GM10266 (cell line): ENCODE data around the gene TM9SF2.

ENCODE experiments used
- DNase-seq: peaks from one replicate; pipeline ENCODE4 v3.0.0; 2012; ENCODE audit errors: extremely low spot score
- CTCF ChIP-seq: IDR thresholded peaks from 2 replicates; pipeline ENCODE4 v1.5.1; 2012; ENCODE audit warnings: mild to moderate bottlenecking, low read depth; ENCODE audit not compliant: control insufficient read depth, insufficient read depth; ENCODE audit errors: missing control alignments

Gene TM9SF2

GRCh38 chr13:99596180-99596579, 94.9 kb downstream of the TM9SF2 start:
- no peak for DNase-seq
- no peak for TF ChIP-seq CTCF

- peak; percentile 11 for TF ChIP-seq CTCF
- no peak for DNase-seq
Observed at GRCh38 chr13:99600318-99600717, 99.0 kb downstream of the TM9SF2 start.

DNA sequence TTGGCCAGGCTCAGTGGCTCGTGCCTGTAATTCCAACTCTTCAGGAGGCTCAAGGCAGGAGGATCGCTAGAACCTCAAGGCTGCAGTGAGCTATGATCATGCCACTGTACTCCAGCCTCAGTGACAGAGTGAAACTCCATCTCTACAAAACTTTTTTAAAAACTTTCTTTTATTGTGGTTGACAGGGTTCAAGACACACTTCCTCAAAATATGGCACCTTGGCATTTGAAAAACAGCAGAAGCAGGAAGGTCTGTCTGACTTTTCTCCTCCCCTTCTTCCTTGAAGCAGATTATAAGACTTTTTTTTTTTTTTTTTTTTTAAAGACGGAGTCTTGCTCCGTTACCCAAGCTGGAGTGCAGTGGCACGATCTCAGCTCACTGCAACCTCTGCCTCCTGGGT, 100.3 kb downstream of the TM9SF2 start:
- no peak for TF ChIP-seq CTCF
- no peak for DNase-seq

DNA sequence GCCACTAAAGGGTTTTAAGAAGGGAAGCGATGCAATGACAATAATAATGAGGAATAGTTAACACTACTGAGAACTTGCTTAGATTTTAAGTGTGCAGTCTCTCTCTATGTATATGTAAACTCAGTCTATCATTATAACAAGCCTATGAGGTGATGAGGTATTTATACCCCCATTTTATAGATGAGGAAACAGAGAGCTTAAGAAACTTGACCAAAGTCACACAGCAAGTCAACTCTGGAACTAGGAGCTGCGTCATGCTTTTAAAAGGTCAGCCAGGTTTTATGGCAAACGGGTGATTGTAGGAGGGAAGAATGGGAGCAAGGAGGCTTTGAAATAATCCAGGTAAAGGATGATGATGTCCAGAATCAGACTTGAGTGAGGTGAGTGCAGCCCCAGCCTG, 103.4 kb downstream of the TM9SF2 start:
- no peak for TF ChIP-seq CTCF
- no peak for DNase-seq

- TF ChIP-seq CTCF, result peak; percentile 22
- DNase-seq, result peak; percentile 60
Observed at GRCh38 chr13:99605420-99606323, 104.4 kb downstream of the TM9SF2 start.

DNA sequence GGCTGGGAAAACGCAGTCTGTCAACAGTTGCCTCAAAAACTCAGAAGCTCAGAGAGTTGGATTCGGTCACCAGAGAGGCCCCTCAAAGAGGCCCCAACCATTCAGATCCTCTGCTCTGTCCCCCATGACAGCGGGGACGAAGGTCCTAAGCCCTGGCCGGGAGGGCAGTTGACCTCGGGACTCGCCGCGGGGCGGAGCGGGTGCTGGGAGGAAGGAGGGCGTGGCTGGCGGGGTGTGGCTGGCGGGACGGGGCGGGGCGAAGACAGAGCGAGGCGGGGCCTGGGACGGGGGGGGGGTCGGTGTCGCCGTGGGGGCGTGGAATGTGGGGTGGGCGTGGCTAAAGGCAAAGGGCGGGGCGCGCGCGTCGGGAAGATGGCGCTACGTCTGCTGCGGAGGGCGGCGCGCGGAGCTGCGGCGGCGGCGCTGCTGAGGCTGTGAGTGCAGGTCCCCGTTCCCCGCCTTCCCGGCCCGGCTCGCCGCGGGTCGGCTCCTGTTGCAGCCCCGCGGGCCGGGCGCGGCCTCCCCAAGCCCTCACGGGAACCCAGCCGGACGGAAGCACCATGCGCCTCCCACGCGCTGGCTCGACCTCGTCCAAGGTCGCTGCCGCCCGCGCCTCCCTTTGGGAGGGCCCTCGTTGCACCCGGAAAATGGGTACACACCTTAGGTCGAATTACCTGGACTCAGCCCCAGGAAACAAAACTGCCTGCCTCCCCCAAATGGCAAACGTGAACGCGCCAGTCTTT, 105.2 kb downstream of the TM9SF2 start, which contains the start of gene CLYBL:
Gene CLYBL, plus strand, starts transcription at position 367 of the 743 bp plus-strand sequence.
- peak; percentile 95 for DNase-seq

More for the DNA sequence above, 105.2 kb downstream of the TM9SF2 start, which contains the start of gene CLYBL:
- no peak for TF ChIP-seq CTCF
